Heart left ventricle (tissue), 13 donors: ENCODE measurements around the gene AGBL5.
A peak's percentile ranks its signal among the peaks of the same experiment; 100 is the strongest.

ENCODE experiments used
- CTCF ChIP-seq, 12 donors: fragments of 200-600 bp; sonication (generic) in 4 of 12; IDR thresholded peaks; one replicate each; pipeline versions ENCODE4 v1.5.0 to v1.8.0; 2018 to 2022; ENCODE audit warnings: antibody characterized with exemption in 12 of 12, mild to moderate bottlenecking in 5 of 12
- POLR2A ChIP-seq, 2 donors: fragments of 450-650 bp; IDR thresholded peaks; one replicate each; pipeline ENCODE4 v1.6.1; 2017; ENCODE audit warnings: antibody characterized with exemption in 2 of 2, mild to moderate bottlenecking in 2 of 2, moderate library complexity in 2 of 2
- donor health status: ischemic (EF 13 %, LVEDD 7.1; RV severe dilation, severe dysfunction).
- donor health status: DM: no; HTN: yes; CAD: no.
- donor health status: DM: no; HTN: no; CAD: no.
- donor health status: ischemic (EF 25% LVEDD 6.9; RV normal size, moderate dysfunction).
- donor health status: ischemic (EF 25% LVEDD 5.7; RV mildly dilated, moderate dysfunction).
- donor health status: ischemic (EF 35%, LVEDD 5.7; RV mildly dilated, moderate dysfunction).
- donor health status: nonischemic (EF 11% LVEDD 7.7; RV severe dilation, severe dysfunction).
- donor health status: DM: yes; HTN: yes; CAD: no.
- donor health status: PGD.
- donor health status: ischemic (EF 29% LVEDD 5.4; RV normal size, mild dysfunction).
- donor health status: nonischemic (EF 23%, LVEDD 6.1; RV moderate dilation, normal function).

- peak in 1 of 2 donors; percentile 54 for TF ChIP-seq POLR2A (IDR thresholded peaks at IDR 0.05)
- TF ChIP-seq CTCF (IDR thresholded peaks at IDR 0.05) = no peak
Observed at GRCh38 chr2:27078267-27079194, 27.1 kb downstream of the AGBL5 start, which contains the start of gene EMILIN1.
